Transverse colon (tissue), 3 donors: ENCODE data around the gene ARAP3.

Source experiments
- EP300 ChIP-seq: sonication (generic); formaldehyde crosslinking; IDR thresholded peaks from one replicate; pipeline ENCODE4 v1.6.1; 2017; ENCODE audit warnings: antibody characterized with exemption, low read depth
- POLR2A ChIP-seq: fragments of 450-650 bp; IDR thresholded peaks from one replicate; pipeline ENCODE4 v1.6.1; 2016; ENCODE audit warnings: antibody characterized with exemption, mild to moderate bottlenecking, moderate library complexity
- TF ChIP-seq, protein P1 (sequence below), 5 experiments: fragments of 200-600 bp in 3 of 5; fragments of 450-650 bp in 2 of 5; sonication (generic) in 3 of 5; IDR thresholded peaks; 1 replicate in 2 of 5; 2 replicates in 3 of 5; pipeline ENCODE4 v1.5.1; 2016 to 2017; ENCODE audit warnings: antibody characterized with exemption in 5 of 5, inconsistent platforms in 3 of 5, mild to moderate bottlenecking in 2 of 5, moderate library complexity in 1 of 5

DNA sequence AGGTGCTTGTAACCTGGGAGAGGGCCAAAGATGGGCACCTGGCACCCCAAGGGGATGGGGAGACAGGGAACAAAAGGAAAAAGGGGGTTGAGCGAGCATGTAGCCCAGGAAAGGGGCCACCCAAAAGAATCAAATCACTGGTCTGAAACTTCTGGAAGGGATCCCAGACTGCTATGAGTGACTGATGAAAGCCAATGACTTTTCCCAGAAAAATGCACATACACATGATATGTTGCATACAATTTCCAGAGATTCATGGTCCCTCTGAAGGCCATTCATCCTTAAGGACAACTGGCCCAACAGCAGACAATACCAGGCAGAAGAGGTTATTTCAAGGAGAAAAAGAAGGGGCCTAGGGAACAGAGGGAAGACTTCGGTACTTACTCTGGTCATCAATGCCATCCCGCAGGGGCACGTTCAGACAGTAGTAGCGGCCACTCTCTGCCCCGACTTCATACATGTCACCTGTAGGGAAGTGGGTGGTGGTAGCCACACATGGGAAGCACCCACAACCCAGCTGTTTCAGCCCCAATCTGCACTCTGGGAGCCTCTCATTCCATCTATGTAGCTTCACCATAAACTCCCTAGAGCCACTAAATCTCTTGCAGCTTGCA, 53.7 kb downstream of the ARAP3 start:
- TF ChIP-seq, protein P1, sequence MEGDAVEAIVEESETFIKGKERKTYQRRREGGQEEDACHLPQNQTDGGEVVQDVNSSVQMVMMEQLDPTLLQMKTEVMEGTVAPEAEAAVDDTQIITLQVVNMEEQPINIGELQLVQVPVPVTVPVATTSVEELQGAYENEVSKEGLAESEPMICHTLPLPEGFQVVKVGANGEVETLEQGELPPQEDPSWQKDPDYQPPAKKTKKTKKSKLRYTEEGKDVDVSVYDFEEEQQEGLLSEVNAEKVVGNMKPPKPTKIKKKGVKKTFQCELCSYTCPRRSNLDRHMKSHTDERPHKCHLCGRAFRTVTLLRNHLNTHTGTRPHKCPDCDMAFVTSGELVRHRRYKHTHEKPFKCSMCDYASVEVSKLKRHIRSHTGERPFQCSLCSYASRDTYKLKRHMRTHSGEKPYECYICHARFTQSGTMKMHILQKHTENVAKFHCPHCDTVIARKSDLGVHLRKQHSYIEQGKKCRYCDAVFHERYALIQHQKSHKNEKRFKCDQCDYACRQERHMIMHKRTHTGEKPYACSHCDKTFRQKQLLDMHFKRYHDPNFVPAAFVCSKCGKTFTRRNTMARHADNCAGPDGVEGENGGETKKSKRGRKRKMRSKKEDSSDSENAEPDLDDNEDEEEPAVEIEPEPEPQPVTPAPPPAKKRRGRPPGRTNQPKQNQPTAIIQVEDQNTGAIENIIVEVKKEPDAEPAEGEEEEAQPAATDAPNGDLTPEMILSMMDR (IDR thresholded peaks at IDR 0.05): no peak
- TF ChIP-seq POLR2A: no peak
- no peak for TF ChIP-seq EP300
